WTC11 (cell line): ENCODE results near the gene AMBP.

Experiments
- ATF1 ChIP-seq: sonication (generic); formaldehyde crosslinking; IDR thresholded peaks from 2 replicates; pipeline ENCODE4 v1.8.1; 2023; ENCODE audit warnings: mild to moderate bottlenecking, moderate library complexity, missing genetic modification reagents
- ATF2 ChIP-seq: sonication (generic); formaldehyde crosslinking; IDR thresholded peaks from 2 replicates; pipeline ENCODE4 v1.8.1; 2022; ENCODE audit warnings: low read depth, missing genetic modification reagents, borderline replicate concordance
- ATF3 ChIP-seq: sonication (generic); formaldehyde crosslinking; conservative IDR thresholded peaks from 2 replicates; pipeline ENCODE4 v1.8.1; 2022; ENCODE audit warnings: mild to moderate bottlenecking, missing genetic modification reagents
- CBFB ChIP-seq: sonication (generic); formaldehyde crosslinking; IDR thresholded peaks from 2 replicates; pipeline ENCODE4 v1.8.1; 2022; ENCODE audit warnings: mild to moderate bottlenecking, low read depth, missing genetic modification reagents
- FOXK1 ChIP-seq: sonication (generic); formaldehyde crosslinking; IDR thresholded peaks from 2 replicates; pipeline ENCODE4 v1.8.0; 2022; ENCODE audit warnings: mild to moderate bottlenecking, moderate library complexity, missing genetic modification reagents
- NFE2L1 ChIP-seq: sonication (generic); formaldehyde crosslinking; IDR thresholded peaks from 2 replicates; pipeline ENCODE4 v1.8.1; 2023; ENCODE audit warnings: missing genetic modification reagents
- NR2C2 ChIP-seq: sonication (generic); formaldehyde crosslinking; IDR thresholded peaks from 2 replicates; pipeline ENCODE4 v1.8.0; 2022; ENCODE audit warnings: mild to moderate bottlenecking, missing genetic modification reagents
- TCF7 ChIP-seq: sonication (generic); formaldehyde crosslinking; IDR thresholded peaks from 2 replicates; pipeline ENCODE4 v1.8.0; 2022; ENCODE audit warnings: mild to moderate bottlenecking, low read depth, missing genetic modification reagents, moderate library complexity
- TF ChIP-seq, protein P1 (sequence below): fragments of 200-600 bp; IDR thresholded peaks from 2 replicates; pipeline ENCODE4 v1.8.0; 2022; ENCODE audit warnings: antibody characterized with exemption
- TF ChIP-seq, protein P2 (sequence below): sonication (generic); formaldehyde crosslinking; IDR thresholded peaks from 2 replicates; pipeline ENCODE4 v1.8.1; 2023; ENCODE audit warnings: mild to moderate bottlenecking, missing genetic modification reagents, borderline replicate concordance

- TF ChIP-seq ATF3 (no peak), FOXK1 (no peak), NR2C2 (CRISPR knock-in tag) (no peak), TCF7 (CRISPR knock-in tag) (no peak), CBFB (CRISPR knock-in tag) (no peak), ATF2 (CRISPR knock-in tag) (no peak), NFE2L1 (no peak), ATF1 (CRISPR knock-in tag) (no peak)
- TF ChIP-seq, protein P1, sequence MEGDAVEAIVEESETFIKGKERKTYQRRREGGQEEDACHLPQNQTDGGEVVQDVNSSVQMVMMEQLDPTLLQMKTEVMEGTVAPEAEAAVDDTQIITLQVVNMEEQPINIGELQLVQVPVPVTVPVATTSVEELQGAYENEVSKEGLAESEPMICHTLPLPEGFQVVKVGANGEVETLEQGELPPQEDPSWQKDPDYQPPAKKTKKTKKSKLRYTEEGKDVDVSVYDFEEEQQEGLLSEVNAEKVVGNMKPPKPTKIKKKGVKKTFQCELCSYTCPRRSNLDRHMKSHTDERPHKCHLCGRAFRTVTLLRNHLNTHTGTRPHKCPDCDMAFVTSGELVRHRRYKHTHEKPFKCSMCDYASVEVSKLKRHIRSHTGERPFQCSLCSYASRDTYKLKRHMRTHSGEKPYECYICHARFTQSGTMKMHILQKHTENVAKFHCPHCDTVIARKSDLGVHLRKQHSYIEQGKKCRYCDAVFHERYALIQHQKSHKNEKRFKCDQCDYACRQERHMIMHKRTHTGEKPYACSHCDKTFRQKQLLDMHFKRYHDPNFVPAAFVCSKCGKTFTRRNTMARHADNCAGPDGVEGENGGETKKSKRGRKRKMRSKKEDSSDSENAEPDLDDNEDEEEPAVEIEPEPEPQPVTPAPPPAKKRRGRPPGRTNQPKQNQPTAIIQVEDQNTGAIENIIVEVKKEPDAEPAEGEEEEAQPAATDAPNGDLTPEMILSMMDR: no peak
- TF ChIP-seq, protein P2, sequence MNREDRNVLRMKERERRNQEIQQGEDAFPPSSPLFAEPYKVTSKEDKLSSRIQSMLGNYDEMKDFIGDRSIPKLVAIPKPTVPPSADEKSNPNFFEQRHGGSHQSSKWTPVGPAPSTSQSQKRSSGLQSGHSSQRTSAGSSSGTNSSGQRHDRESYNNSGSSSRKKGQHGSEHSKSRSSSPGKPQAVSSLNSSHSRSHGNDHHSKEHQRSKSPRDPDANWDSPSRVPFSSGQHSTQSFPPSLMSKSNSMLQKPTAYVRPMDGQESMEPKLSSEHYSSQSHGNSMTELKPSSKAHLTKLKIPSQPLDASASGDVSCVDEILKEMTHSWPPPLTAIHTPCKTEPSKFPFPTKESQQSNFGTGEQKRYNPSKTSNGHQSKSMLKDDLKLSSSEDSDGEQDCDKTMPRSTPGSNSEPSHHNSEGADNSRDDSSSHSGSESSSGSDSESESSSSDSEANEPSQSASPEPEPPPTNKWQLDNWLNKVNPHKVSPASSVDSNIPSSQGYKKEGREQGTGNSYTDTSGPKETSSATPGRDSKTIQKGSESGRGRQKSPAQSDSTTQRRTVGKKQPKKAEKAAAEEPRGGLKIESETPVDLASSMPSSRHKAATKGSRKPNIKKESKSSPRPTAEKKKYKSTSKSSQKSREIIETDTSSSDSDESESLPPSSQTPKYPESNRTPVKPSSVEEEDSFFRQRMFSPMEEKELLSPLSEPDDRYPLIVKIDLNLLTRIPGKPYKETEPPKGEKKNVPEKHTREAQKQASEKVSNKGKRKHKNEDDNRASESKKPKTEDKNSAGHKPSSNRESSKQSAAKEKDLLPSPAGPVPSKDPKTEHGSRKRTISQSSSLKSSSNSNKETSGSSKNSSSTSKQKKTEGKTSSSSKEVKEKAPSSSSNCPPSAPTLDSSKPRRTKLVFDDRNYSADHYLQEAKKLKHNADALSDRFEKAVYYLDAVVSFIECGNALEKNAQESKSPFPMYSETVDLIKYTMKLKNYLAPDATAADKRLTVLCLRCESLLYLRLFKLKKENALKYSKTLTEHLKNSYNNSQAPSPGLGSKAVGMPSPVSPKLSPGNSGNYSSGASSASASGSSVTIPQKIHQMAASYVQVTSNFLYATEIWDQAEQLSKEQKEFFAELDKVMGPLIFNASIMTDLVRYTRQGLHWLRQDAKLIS (CRISPR knock-in tag): no peak
These were observed 43.4 kb downstream of the AMBP start for GRCh38 chr9:114034661-114035062.
